Peyer's patch (tissue), 4 donors: ENCODE results near the gene ZCCHC14.
A peak's percentile ranks its signal among the peaks of the same experiment; 100 is the strongest.

Experiments used
- CTCF ChIP-seq, 6 experiments: fragments of 450-650 bp in 4 of 6; fragments of 200-600 bp in 2 of 6; sonication (generic) in 1 of 6; IDR thresholded peaks; one replicate each; pipeline ENCODE4 v1.5.1; 2017 to 2019; ENCODE audit warnings: antibody characterized with exemption in 6 of 6, mild to moderate bottlenecking in 3 of 6, moderate library complexity in 1 of 6
- POLR2A ChIP-seq, 2 donors: fragments of 450-650 bp; IDR thresholded peaks; one replicate each; pipeline ENCODE4 v1.5.1; 2017; ENCODE audit warnings: antibody characterized with exemption in 2 of 2, mild to moderate bottlenecking in 2 of 2, moderate library complexity in 2 of 2

GRCh38 chr16:87383505-87384161 is 109.2 kb downstream of the ZCCHC14 start, which contains the start of gene FBXO31:
- TF ChIP-seq CTCF (IDR thresholded peaks at IDR 0.05) (peak in 1 of 6 experiments; percentile 17), POLR2A (IDR thresholded peaks at IDR 0.05) (peak; percentile 61 to 94)
